Hepatic stellate cell (primary cell): ENCODE measurements around the gene LPXN.

Experiments
- DNase-seq: peaks from one replicate; pipeline ENCODE4 v3.0.0; 2011; ENCODE audit warnings: low spot score

Gene LPXN

DNA sequence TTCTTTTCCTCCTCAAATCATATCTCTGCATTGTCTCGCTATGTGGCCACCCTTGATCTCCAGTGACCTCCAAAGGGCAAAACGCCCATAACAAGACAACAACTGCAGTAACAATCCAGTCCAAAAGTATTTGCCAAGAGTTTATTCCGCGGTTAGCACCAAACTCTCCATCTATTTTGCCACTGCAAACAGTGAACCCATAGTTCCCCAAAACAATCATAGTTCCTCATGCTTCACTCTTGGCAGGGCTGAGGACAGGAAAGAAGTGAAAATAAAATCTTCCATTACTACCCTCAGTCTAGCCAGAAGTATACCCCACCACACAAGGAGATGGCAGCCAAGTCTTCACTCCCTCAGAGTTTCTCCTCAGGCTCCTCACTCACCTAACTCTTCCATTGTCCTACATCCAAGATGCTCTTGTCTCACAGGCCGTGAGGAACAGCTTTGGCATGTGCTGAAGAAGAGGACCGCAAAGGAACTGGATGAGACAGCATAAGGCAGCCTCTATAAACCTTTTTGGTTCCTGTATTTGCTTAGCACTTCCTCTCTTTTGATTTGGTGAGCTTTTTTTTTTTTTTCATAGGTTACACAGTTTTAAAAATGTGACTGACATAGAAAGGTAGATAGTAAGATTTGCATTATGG lies at the start of gene LPXN:
LPXN (minus strand) TSS at position 480 of the 644 bp plus-strand sequence; CDS start at position 396, 84 bp downstream.
- DNase-seq = peak; percentile 8

DNA sequence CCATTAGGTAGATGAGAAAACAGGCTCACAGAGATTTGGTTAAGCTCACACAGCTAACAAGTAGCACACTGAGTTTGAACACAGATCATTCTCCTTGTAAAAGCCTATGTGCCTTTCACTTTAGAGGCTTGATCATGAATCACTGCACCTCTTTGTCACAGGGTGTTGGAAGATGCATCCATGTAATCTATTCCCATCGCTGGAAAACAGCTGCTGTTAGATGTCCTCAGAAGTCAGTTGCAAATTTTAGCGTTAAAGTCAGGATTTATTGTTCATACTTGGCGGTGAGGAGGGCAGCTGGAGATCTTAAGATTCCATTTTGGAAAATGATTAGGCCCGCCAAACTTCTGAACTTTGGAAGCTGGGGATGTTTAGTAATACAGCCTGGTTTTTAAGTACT lies 49.4 kb upstream of the LPXN start:
- no peak for DNase-seq

- DNase-seq = no peak
Observed at GRCh38 chr11:58622344-58622743, 46.7 kb upstream of the LPXN start, which contains the start of gene CNTF. Gene CNTF (plus strand): TSS chr11:58622665. CDS start chr11:58622753, 88 bp downstream.

- DNase-seq = no peak
Observed at GRCh38 chr11:58621586-58622262, 46.1 kb upstream of the LPXN start.

- DNase-seq = no peak
Observed at GRCh38 chr11:58617976-58618557, 42.4 kb upstream of the LPXN start.

GRCh38 chr11:58616594-58616993 lies 40.9 kb upstream of the LPXN start:
- no peak for DNase-seq

- no peak for DNase-seq
Observed at GRCh38 chr11:58615559-58615958, 39.9 kb upstream of the LPXN start.

GRCh38 chr11:58613228-58613627 lies 37.6 kb upstream of the LPXN start:
- no peak for DNase-seq

- no peak for DNase-seq
Observed at GRCh38 chr11:58609723-58610122, 34.1 kb upstream of the LPXN start.

DNA sequence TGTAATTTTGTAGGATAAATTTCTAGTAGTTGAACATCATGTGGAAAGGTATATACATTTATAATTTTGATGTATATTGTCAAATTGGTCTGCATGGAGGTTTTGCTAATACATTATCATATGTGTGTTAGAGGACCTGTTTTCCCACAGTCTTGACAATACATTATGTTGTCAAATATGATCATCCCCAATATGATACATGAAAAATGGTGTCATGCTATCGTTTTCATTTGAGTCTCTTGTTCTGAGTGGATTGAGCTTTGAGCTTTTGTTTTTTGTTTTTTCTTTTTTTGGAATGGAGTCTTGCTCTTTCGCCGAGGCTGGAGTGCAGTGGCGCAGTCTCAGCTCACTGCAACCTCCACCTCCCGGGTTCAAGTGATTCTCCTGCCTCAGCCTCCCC lies 32.7 kb upstream of the LPXN start:
- no peak for DNase-seq

GRCh38 chr11:58606930-58607714 lies 31.5 kb upstream of the LPXN start:
- DNase-seq = no peak

- no peak for DNase-seq
Observed at GRCh38 chr11:58600510-58600909, 24.9 kb upstream of the LPXN start.

DNA sequence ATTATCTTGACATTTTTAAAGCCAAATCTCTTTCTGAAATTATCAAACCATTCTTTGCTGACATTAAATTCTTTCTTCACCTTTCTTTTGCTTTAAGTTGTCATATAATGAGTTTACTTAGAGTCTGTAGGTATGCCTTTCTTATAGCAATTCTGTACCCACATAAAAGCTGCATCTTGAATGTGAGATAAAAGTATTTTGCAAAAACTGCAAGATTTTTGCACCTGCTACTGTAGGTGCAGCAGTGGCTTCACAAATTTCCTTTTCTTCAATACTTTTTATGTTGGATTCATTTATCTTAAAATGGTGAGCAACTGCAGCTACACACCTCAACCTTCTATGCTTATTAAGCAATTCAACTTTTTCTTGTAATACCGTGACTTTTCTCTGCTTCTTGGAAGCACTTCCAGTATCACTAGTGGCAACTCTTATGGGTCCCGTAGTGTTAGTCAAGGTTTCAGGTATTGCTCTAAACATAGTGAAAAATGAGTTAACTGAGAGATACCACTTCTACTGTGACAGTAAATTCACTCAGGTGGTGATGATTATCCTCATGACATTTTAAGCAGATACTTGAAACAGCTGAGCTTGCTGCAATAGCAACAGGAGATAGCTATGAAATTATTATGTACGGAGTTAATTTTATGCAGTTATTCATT lies 22.0 kb upstream of the LPXN start:
- DNase-seq = no peak

DNA sequence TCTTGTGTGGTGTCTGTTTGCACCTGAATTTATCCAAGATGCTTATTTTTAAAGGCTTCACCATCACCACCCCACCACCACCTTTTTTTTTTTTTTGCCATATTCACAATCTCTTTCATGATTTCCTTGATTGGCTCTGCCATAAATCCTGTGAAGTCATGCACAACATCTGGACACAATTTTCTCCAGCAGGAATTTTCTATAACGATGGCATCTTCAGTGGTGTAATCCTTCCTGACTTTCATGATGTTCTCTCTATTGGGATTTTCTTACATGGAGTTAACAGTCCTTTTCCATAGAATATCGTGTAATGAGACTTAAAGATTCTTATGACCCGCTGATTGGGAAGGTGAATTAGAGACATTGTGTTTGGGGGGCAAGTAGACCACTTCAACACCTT lies 21.0 kb upstream of the LPXN start:
- no peak for DNase-seq

DNA sequence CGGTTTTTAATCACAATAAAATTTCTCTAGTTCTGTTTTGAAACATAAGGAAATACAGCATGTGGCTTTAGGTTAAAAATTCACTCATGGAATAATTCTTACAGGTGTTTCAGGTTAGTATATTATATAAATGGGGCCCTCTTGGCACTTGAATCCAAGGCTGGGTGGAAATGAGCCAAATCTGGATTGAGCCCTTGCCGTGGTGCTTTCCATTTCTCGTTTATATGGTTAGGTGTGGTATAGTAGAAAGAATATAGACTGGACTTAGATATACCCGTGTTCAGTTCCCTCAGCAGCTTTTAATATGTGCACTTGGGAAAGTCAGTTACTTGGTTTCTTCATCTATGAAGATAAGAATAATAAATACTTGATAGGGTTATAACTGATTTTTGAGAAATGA lies 19.2 kb upstream of the LPXN start:
- no peak for DNase-seq

GRCh38 chr11:58592760-58593472 lies 17.3 kb upstream of the LPXN start:
- DNase-seq = no peak

- DNase-seq = no peak
Observed at GRCh38 chr11:58591659-58592058, 16.0 kb upstream of the LPXN start.

DNA sequence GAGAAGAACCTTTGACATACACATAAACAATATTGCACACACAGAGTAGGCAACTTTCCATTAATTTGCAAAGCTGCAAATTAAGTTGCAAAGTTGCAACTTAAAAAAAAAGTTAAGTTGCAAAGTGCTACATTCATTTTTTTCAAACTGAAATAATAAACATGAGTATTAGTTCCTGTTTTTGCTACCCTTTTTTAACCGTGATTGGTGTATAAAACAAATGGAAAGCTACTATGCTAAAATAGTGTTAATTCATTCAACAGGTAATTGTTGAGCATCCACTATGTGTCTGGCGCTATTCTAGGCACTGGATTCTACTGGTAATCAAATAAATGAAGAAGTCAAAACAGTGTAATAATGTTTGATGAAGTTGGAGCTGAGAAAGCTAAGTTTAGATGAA lies 11.3 kb upstream of the LPXN start:
- DNase-seq = no peak

GRCh38 chr11:58582437-58582836 lies 6.8 kb upstream of the LPXN start:
- DNase-seq = no peak

GRCh38 chr11:58580311-58580710 lies 4.7 kb upstream of the LPXN start:
- no peak for DNase-seq
